HCT116 (cell line): ENCODE results near the gene PIP5KL1.

Source experiments
- CTCF ChIP-seq, 3 experiments: fragments of 200-600 bp in 1 of 3; sonication (generic) in 1 of 3; IDR thresholded peaks in 2 of 3; conservative IDR thresholded peaks in 1 of 3; 2 replicates each; pipeline ENCODE4 v1.5.1; 2012 to 2017; ENCODE audit warnings: low read depth in 2 of 3, low read length in 2 of 3, antibody characterized with exemption in 1 of 3, borderline replicate concordance in 1 of 3, control low read depth in 1 of 3, mild to moderate bottlenecking in 1 of 3, mixed read lengths in 1 of 3, mixed run types in 1 of 3, moderate library complexity in 1 of 3; ENCODE audit not compliant: insufficient read depth in 1 of 3
- POLR2A ChIP-seq: IDR thresholded peaks from 2 replicates; pipeline ENCODE4 v1.7.0; 2011; ENCODE audit warnings: borderline replicate concordance; ENCODE audit not compliant: insufficient read depth, insufficient read length; ENCODE audit errors: extremely low read depth
- POLR2AphosphoS5 ChIP-seq: IDR thresholded peaks from 2 replicates; pipeline ENCODE4 v1.6.1; 2011; ENCODE audit warnings: mild to moderate bottlenecking, low read depth, low read length, moderate library complexity
- REST ChIP-seq: IDR thresholded peaks from 2 replicates; pipeline ENCODE4 v1.6.1; 2012; ENCODE audit warnings: low read depth
- TCF7L2 ChIP-seq: IDR thresholded peaks from 2 replicates; pipeline ENCODE4 v1.7.0; 2011; ENCODE audit warnings: borderline replicate concordance, inconsistent platforms; ENCODE audit not compliant: insufficient read depth, insufficient read length; ENCODE audit errors: extremely low read depth
- ZNF274 ChIP-seq: fragments of 200-500 bp; sonication (Bioruptor generic); IDR thresholded peaks from 2 replicates; pipeline ENCODE4 v1.6.1; 2014; ENCODE audit warnings: mild to moderate bottlenecking, low read depth, low read length, inconsistent platforms

- TF ChIP-seq CTCF (IDR thresholded peaks at IDR 0.05 in 2 of 3, conservative IDR thresholded peaks at IDR 0.05 in 1 of 3; ENCODE audit: borderline replicate concordance in 1 of 3, insufficient read depth in 1 of 3, low read depth in 2 of 3, low read length in 2 of 3) (no peak), POLR2A (no peak), REST (no peak), TCF7L2 (no peak), POLR2AphosphoS5 (no peak), ZNF274 (no peak)
Observed at GRCh38 chr9:127954831-127955293, 24.3 kb upstream of the PIP5KL1 start.
